Uterus (tissue), 4 donors: Measurements from ENCODE around the gene STOX2. TPM values are rescaled to one million over a fixed set of nuclear protein-coding genes. Genes with fewer than 3 reads are reported as not detected.

Experiments used
- DNase-seq, 2 donors: peaks; one replicate each; pipeline ENCODE4 v3.0.0-alpha.2; 2019 to 2020
- H3K27ac ChIP-seq, 2 donors: fragments of 200-600 bp; sonication (generic); 1 replicate in 1 of 2; 2 replicates in 1 of 2; pipeline ENCODE4 v1.5.1; 2016 to 2018
- H3K27me3 ChIP-seq, 2 donors: fragments of 200-600 bp; sonication (generic); one replicate each; pipeline ENCODE4 v1.5.1; 2018 to 2019; ENCODE audit warnings: control low read depth in 1 of 2
- H3K36me3 ChIP-seq, 2 donors: fragments of 200-600 bp; sonication (generic); one replicate each; pipeline ENCODE4 v1.5.1; 2019; ENCODE audit warnings: control low read depth in 1 of 2
- H3K4me1 ChIP-seq, 2 donors: fragments of 200-600 bp; sonication (generic); one replicate each; pipeline ENCODE4 v1.5.1; 2018 to 2019; ENCODE audit warnings: control low read depth in 1 of 2
- H3K4me3 ChIP-seq, 2 donors: fragments of 200-600 bp; sonication (generic); 1 replicate in 1 of 2; 2 replicates in 1 of 2; pipeline ENCODE4 v1.5.1; 2018 to 2019; ENCODE audit warnings: mild to moderate bottlenecking in 1 of 2
- H3K9me3 ChIP-seq, 2 donors: fragments of 200-600 bp; sonication (generic); one replicate each; pipeline ENCODE4 v1.5.1; 2019; ENCODE audit warnings: control low read depth in 1 of 2
- CTCF ChIP-seq, 4 experiments: fragments of 200-600 bp in 2 of 4; fragments of 450-650 bp in 2 of 4; sonication (generic) in 2 of 4; IDR thresholded peaks; one replicate each; pipeline ENCODE4 v1.5.1; 2016 to 2019; ENCODE audit warnings: antibody characterized with exemption in 4 of 4, mild to moderate bottlenecking in 2 of 4, moderate library complexity in 1 of 4
- POLR2A ChIP-seq, 2 donors: fragments of 450-650 bp; IDR thresholded peaks; one replicate each; pipeline ENCODE4 v1.6.1; 2016; ENCODE audit warnings: antibody characterized with exemption in 2 of 2, mild to moderate bottlenecking in 1 of 2, moderate library complexity in 1 of 2
- intact Hi-C: fragments of 100-400 bp; cut with DNase I; formaldehyde crosslinking; loops from one replicate; pipeline ENCODE4 v1.15.1; 2023; ENCODE audit warnings: low total_unique reads
- total RNA-seq, 4 donors: library from RNA; depleted of rRNA in 3 of 4; stranded (reverse); fragments of >200 nt in 3 of 4; gene quantifications; one replicate each; pipeline versions ENCODE4 v1.1.0 to v1.2.4, GENCODE V29; 2014 to 2023
- donor health status: DM: yes; HTN: yes; CAD: no.

The STOX2 gene
- total RNA-seq, 4 donors from 2014 or later, result 2.9 to 19.4 (median 11.1) TPM

DNA sequence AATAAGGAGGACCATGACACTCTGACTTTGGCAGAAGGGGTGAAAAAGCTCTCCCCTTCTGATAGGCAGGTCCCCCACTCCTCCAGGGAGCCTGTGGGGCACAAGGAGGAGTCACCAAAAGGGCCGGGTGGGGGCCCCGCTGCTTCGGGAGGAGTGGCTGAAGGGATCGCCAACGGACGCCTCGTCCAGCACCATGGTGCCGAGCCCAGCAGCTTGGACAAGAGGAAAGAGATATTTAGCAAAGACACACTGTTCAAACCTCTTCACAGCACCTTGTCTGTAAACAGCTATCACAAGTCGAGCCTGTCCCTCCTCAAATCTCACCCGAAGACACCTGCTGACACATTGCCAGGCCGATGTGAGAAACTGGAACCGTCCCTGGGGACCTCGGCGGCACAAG, 105.6 kb downstream of the STOX2 start:
- intact Hi-C loops, result no loop called here
- no peak overlapping the region for H3K4me3 ChIP-seq

GRCh38 chr4:184011826-184012380, 106.8 kb downstream of the STOX2 start:
- Histone ChIP-seq H3K27me3 (no peaks in the 10 kb centered on the region), H3K4me3 (no peak overlapping the region), H3K4me1 (no peaks in the 10 kb centered on the region), H3K9me3 (no peaks in the 10 kb centered on the region), H3K36me3 (no peaks in the 10 kb centered on the region), H3K27ac (no peak overlapping the region)
- TF ChIP-seq CTCF (IDR thresholded peaks at IDR 0.05), result no peak
- TF ChIP-seq POLR2A (IDR thresholded peaks at IDR 0.05), result no peak
- intact Hi-C loops, result no loop called here
- DNase-seq, result no peak

More for the DNA sequence above, 105.6 kb downstream of the STOX2 start:
- no peak for DNase-seq
- Histone ChIP-seq H3K4me1 (no peaks in the 10 kb centered on the region), H3K9me3 (no peaks in the 10 kb centered on the region), H3K27ac (no peak overlapping the region), H3K27me3 (no peaks in the 10 kb centered on the region), H3K36me3 (no peaks in the 10 kb centered on the region)
- no peak for TF ChIP-seq POLR2A (IDR thresholded peaks at IDR 0.05)
- TF ChIP-seq CTCF (IDR thresholded peaks at IDR 0.05), result no peak

- Histone ChIP-seq H3K4me1 (no peaks in the 10 kb centered on the region), H3K4me3 (no peak overlapping the region), H3K27me3 (no peaks in the 10 kb centered on the region), H3K36me3 (no peaks in the 10 kb centered on the region), H3K9me3 (no peaks in the 10 kb centered on the region), H3K27ac (no peak overlapping the region)
- DNase-seq, result no peak
- intact Hi-C loops, result no loop called here
- no peak for TF ChIP-seq CTCF (IDR thresholded peaks at IDR 0.05)
- no peak for TF ChIP-seq POLR2A (IDR thresholded peaks at IDR 0.05)
These were observed 107.8 kb downstream of the STOX2 start for GRCh38 chr4:184012937-184013336.

GRCh38 chr4:184014301-184014700, 109.2 kb downstream of the STOX2 start:
- no peaks in the 10 kb centered on the region for H3K4me1 ChIP-seq

More at GRCh38 chr4:184014301-184014700, 109.2 kb downstream of the STOX2 start:
- H3K36me3 ChIP-seq, result no peaks in the 10 kb centered on the region
- TF ChIP-seq CTCF (IDR thresholded peaks at IDR 0.05), result no peak
- TF ChIP-seq POLR2A (IDR thresholded peaks at IDR 0.05), result no peak
- H3K27ac ChIP-seq, result no peak overlapping the region
- H3K27me3 ChIP-seq, result no peaks in the 10 kb centered on the region
- intact Hi-C loops, result no loop called here
- no peak for DNase-seq
- H3K9me3 ChIP-seq, result no peaks in the 10 kb centered on the region
- H3K4me3 ChIP-seq, result no peak overlapping the region
